CD4-positive, alpha-beta T cell treated with Interleukin-12 subunit alpha and Interleukin-12 subunit beta, for 1 hour (primary cell): Measurements from ENCODE around the gene PCDHB14.
A peak's percentile ranks its signal among the peaks of the same experiment; 100 is the strongest.
"Not testable (repeated sequence)": the region's sequence is repeated elsewhere in the genome, so short reads cannot be mapped to it uniquely, and the experiment has no call there.

Experiments
- DNase-seq: peaks from one replicate; pipeline ENCODE4 v3.0.0-alpha.2; 2020

The PCDHB14 gene

GRCh38 chr5:141210849-141211248 is 12.3 kb upstream of the PCDHB14 start:
- not testable (repeated sequence) for DNase-seq

DNA sequence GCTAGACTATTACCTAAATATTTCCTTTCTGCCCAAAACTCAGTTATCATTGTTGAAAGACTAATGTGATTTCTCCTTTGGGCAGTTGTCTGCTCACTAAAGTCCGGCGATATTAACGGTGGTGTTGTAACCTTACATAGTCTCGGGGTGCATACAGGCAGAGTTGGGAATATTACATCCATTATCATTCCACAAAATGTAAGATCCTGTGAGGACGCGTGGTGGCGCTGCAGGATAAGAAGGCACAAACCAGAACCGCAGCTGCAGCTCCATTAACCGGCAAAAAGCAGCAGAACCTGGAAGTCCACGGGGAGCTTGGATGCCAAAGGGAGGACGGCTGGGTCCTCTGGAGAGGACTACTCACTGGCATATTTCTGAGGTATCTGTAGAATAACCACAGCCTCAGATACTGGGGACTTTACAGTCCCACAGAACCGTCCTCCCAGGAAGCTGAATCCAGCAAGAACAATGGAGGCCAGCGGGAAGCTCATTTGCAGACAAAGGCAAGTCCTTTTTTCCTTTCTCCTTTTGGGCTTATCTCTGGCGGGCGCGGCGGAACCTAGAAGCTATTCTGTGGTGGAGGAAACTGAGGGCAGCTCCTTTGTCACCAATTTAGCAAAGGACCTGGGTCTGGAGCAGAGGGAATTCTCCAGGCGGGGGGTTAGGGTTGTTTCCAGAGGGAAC is 9.3 kb upstream of the PCDHB14 start, which contains the start of gene PCDHB13:
TSS of gene PCDHB13 (plus strand) at position 264 of the 684 bp plus-strand sequence. CDS start at position 469, 205 bp downstream.
- DNase-seq: peak; percentile 12

- DNase-seq: not testable (repeated sequence)
Measured at GRCh38 chr5:141214583-141214982, 8.6 kb upstream of the PCDHB14 start.

- not testable (repeated sequence) for DNase-seq
Measured at GRCh38 chr5:141215504-141215903, 7.6 kb upstream of the PCDHB14 start.

DNA sequence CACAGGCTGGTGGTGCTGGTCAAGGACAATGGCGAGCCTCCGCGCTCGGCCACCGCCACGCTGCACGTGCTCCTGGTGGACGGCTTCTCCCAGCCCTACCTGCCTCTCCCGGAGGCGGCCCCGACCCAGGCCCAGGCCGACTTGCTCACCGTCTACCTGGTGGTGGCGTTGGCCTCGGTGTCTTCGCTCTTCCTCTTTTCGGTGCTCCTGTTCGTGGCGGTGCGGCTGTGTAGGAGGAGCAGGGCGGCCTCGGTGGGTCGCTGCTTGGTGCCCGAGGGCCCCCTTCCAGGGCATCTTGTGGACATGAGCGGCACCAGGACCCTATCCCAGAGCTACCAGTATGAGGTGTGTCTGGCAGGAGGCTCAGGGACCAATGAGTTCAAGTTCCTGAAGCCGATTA is 7.1 kb upstream of the PCDHB14 start:
- not testable (repeated sequence) for DNase-seq

DNA sequence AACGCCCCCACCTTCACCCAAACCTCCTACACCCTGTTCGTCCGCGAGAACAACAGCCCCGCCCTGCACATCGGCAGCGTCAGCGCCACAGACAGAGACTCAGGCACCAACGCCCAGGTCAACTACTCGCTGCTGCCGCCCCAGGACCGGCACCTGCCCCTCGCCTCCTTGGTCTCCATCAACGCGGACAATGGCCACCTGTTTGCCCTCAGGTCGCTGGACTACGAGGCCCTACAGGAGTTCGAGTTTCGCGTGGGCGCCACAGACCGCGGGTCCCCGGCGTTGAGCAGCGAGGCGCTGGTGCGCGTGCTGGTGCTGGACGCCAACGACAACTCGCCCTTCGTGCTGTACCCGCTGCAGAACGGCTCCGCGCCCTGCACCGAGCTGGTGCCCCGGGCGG is 1.7 kb downstream of the PCDHB14 start:
- not testable (repeated sequence) for DNase-seq

DNA sequence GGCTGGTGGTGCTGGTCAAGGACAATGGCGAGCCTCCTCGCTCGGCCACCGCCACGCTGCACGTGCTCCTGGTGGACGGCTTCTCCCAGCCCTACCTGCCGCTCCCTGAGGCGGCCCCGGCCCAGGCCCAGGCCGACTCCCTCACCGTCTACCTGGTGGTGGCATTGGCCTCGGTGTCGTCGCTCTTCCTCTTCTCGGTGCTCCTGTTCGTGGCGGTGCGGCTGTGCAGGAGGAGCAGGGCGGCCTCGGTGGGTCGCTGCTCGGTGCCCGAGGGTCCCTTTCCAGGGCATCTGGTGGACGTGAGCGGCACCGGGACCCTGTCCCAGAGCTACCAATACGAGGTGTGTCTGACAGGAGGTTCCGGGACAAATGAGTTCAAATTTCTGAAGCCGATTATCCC is 2.3 kb downstream of the PCDHB14 start:
- not testable (repeated sequence) for DNase-seq

DNA sequence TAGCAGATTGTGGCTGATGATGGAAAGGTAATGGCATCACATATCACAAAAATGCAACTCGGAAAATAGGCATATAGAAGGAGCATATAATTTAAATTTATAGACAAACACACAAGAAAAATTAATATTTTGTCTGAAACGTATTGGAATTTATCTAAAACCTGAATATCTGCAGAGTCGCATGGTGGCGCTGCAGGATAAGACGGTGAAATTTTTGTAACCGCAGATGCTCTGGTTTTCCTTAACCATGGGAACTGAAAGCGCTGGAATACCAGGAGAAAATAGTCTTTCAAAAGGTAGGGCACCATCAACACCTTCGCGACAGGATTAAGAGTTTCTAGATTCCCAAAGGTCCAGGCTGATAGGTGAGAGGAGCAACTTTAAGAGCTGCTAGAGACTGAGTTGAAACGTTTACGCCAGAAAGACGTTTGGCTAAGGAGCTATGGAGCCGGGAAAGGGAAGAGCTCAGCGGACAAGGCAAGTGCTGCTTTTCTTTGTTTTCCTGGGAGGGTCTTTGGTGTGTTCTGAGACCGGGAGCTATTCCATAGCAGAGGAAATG is 11.0 kb downstream of the PCDHB14 start:
- no peak for DNase-seq

DNA sequence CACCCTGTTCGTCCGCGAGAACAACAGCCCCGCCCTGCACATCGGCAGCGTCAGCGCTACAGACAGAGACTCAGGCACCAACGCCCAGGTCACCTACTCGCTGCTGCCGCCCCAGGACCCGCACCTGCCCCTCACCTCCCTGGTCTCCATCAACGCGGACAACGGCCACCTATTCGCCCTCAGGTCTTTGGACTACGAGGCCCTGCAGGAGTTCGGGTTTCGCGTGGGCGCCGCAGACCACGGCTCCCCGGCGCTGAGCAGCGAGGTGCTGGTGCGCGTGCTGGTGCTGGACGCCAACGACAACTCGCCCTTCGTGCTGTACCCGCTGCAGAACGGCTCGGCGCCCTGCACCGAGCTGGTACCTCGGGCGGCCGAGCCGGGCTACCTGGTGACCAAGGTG is 12.8 kb downstream of the PCDHB14 start:
- DNase-seq: not testable (repeated sequence)

DNA sequence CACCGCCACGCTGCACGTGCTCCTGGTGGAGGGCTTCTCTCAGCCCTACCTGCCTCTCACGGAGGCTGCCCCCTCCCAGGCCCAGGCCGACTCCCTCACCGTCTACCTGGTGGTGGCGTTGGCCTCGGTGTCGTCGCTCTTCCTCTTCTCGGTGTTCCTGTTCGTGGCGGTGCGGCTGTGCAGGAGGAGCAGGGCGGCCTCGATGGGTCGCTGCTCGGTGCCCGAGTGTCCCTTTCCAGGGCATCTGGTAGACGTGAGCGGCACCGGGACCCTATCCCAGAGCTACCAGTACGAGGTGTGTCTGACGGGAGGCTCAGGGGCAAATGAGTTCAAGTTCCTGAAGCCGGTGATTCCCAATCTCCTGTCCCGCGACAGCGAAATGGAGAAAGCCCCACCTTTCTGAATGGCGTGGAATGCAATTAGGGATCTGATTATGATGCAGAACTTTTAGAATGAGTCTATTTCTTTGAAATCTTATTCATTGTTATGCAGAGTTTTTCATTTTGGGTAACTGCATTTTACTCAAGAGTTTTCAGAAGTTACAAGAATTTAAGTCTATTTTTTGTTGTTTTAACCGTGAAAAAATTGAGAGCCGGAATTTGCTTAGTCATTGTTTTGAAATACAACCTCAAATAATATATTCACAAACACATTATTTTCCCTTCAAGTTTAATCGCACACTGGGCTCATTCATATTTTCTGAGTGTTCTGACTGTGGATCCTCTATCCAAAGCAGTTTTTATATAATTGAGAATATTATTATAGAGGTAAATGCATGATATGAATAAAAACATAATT is 13.6 kb downstream of the PCDHB14 start:
- no peak for DNase-seq

- no peak for DNase-seq
Measured at GRCh38 chr5:141241496-141241895, 18.4 kb downstream of the PCDHB14 start.

DNA sequence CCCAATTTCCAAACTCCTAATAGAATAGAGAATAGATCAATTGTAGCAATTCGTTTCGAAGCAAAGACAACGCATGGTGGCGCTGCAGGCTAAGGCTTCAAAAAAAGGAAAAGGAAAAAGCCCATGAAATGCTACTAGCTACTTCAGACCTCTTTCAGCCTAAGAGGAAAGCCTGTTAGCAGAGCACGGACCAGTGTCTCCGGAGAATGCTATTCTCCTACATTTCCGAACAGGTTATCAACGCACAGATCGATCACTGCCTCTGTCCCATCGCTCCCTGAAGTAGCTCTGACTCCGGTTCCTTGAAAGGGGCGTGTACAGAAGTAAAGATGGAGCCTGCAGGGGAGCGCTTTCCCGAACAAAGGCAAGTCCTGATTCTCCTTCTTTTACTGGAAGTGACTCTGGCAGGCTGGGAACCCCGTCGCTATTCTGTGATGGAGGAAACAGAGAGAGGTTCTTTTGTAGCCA is 22.1 kb downstream of the PCDHB14 start, which contains the start of gene PCDHB15:
TSS of gene PCDHB15 (plus strand) at position 146 of the 468 bp plus-strand sequence. CDS start at position 330, 184 bp downstream.
- DNase-seq: no peak

DNA sequence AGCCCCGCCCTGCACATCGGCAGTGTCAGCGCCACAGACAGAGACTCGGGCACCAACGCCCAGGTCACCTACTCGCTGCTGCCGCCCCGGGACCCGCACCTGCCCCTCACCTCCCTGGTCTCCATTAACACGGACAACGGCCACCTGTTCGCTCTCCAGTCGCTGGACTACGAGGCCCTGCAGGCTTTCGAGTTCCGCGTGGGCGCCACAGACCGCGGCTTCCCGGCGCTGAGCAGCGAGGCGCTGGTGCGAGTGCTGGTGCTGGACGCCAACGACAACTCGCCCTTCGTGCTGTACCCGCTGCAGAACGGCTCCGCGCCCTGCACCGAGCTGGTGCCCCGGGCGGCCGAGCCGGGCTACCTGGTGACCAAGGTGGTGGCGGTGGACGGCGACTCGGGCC is 23.8 kb downstream of the PCDHB14 start:
- DNase-seq: not testable (repeated sequence)

DNA sequence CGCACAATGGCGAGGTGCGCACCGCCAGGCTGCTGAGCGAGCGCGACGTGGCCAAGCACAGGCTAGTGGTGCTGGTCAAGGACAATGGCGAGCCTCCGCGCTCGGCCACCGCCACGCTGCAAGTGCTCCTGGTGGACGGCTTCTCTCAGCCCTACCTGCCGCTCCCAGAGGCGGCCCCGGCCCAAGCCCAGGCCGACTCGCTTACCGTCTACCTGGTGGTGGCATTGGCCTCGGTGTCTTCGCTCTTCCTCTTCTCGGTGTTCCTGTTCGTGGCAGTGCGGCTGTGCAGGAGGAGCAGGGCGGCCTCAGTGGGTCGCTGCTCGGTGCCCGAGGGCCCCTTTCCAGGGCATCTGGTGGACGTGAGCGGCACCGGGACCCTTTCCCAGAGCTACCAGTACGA is 24.3 kb downstream of the PCDHB14 start:
- not testable (repeated sequence) for DNase-seq

- no peak for DNase-seq
Measured at GRCh38 chr5:141250576-141250975, 27.4 kb downstream of the PCDHB14 start.

GRCh38 chr5:141258464-141258863 is 35.3 kb downstream of the PCDHB14 start:
- DNase-seq: no peak

DNA sequence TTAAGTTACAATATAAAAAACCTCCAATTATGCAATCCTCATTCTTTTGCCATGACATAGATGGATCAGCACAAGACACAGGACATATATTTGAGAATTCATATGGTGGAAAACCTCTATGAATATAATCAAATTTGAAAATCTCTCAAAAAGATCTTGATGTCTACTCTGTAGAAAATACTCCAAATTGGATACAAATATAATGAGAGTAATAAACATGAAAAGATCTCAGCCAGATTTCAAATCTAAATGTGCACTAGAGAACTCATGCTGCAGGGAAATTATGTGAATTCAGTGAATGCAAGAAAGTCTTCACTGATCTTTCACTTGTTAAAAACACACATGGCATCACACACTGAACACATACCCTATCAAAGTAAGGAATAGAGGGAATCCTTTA is 35.8 kb downstream of the PCDHB14 start:
- DNase-seq: no peak

DNA sequence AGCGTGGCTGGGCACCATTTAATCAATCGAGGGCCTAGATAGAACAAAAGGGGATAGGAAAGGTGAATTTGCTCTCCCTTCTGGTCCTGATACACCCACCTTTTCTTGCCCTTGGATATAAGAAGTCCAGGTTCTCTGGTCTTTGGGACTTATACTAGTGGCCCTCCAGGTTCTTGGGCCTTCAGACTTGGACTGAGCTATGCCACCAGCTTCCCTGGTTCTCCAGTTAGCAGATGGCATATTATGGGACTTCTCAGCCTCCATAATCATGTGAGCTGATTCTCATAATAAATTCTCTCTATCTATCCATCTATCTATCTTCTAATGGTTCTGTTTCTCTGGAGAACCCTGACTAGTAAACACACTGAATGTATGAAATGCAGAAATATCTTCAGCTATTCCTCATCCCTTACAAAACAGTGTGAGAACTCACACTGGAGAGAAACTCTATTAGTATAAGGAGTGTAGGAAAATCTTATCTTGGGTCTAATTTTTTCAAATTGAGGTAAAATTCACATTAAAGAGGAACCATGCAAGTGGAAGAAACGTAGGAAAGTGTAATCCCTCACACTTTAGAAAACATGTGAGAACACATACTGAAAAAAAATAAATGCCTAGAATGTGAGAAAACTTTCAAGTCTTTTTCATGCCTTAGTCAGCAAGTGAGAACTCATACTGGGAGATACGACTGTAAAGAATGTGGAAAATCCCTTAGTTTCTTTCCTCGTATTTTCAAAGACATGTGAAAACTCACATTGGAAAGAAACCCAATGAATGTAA is 37.5 kb downstream of the PCDHB14 start:
- no peak for DNase-seq

- no peak for DNase-seq
Measured at GRCh38 chr5:141261238-141261546, 38.0 kb downstream of the PCDHB14 start.

GRCh38 chr5:141269195-141269594 is 46.1 kb downstream of the PCDHB14 start:
- no peak for DNase-seq

DNA sequence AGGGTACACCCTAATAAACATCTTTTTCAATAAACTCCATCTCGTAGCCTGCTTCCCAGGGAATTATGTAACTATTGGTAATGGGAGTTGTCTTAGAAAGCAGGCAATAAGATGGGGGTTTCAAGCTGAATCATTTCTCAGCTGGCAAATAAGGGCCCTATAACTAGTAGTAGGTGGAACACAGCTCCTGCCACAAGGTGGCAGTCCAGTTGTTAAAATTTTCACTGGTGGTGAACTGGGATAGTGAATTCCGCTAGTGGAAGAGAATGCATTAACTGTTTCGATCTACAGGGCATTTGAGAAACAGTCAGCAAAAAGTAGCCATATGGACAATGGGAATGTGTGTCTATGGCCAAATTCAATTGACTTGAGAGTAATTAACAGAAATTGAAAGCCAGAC is 49.8 kb downstream of the PCDHB14 start:
- DNase-seq: no peak
